K562 (cell line): ENCODE results near the gene ZNF805.

Experiments
- DACH1 ChIP-seq: fragments of 450-650 bp; IDR thresholded peaks from 2 replicates; pipeline ENCODE4 v1.6.1; 2018; ENCODE audit not compliant: partially characterized antibody
- FOXK1 ChIP-seq: sonication (generic); formaldehyde crosslinking; IDR thresholded peaks from 2 replicates; pipeline ENCODE4 v1.8.0; 2022; ENCODE audit warnings: missing genetic modification reagents, mild to moderate bottlenecking, borderline replicate concordance
- GATA2 ChIP-seq: sonication (generic); formaldehyde crosslinking; IDR thresholded peaks from 2 replicates; pipeline ENCODE4 v1.4.0; 2020; ENCODE audit warnings: mild to moderate bottlenecking, missing genetic modification reagents
- HDAC1 ChIP-seq, 2 experiments: fragments of 450-650 bp; IDR thresholded peaks; 2 replicates each; pipeline ENCODE4 v1.6.1; 2016 to 2017; ENCODE audit warnings: inconsistent platforms in 1 of 2, mild to moderate bottlenecking in 1 of 2, moderate library complexity in 1 of 2
- KDM2B ChIP-seq: fragments of 250-450 bp; sonication (Bioruptor Pico); IDR thresholded peaks from 2 replicates; pipeline ENCODE4 v1.8.0; 2021; ENCODE audit warnings: mild to moderate bottlenecking, moderate library complexity
- KDM5B ChIP-seq: fragments of 200-600 bp; sonication (generic); IDR thresholded peaks from 2 replicates; pipeline ENCODE4 v1.6.1; 2012; ENCODE audit warnings: low read depth, mild to moderate bottlenecking, moderate library complexity, low read length, control low read depth, inconsistent platforms; ENCODE audit not compliant: insufficient replicate concordance
- KLF13 ChIP-seq: fragments of 450-650 bp; IDR thresholded peaks from 2 replicates; pipeline ENCODE4 v1.6.1; 2016; ENCODE audit warnings: missing genetic modification characterization, low read depth, mild to moderate bottlenecking, missing compliant biosample characterization, moderate library complexity, borderline replicate concordance
- MAX ChIP-seq: sonication (generic); formaldehyde crosslinking; IDR thresholded peaks from 2 replicates; pipeline ENCODE4 v1.9.0; 2022; ENCODE audit warnings: mild to moderate bottlenecking, missing genetic modification reagents
- SPI1 ChIP-seq: IDR thresholded peaks from 2 replicates; pipeline ENCODE4 v1.6.1; 2011; ENCODE audit warnings: low read depth, low read length, control low read depth, borderline replicate concordance
- U2AF1 ChIP-seq: fragments of 200-400 bp; formaldehyde crosslinking; optimal IDR thresholded peaks from 2 replicates; pipeline ENCODE3; 2017; ENCODE audit warnings: mild to moderate bottlenecking, low read depth, low read length, moderate library complexity
- TF ChIP-seq, protein P1 (sequence below): fragments of 250-450 bp; sonication (Bioruptor Pico); IDR thresholded peaks from 2 replicates; pipeline ENCODE4 v1.4.0; 2020; ENCODE audit warnings: mild to moderate bottlenecking, moderate library complexity
- TF ChIP-seq, protein P2 (sequence below), 2 experiments: fragments of 450-650 bp in 1 of 2; sonication (generic) in 1 of 2; formaldehyde crosslinking; conservative IDR thresholded peaks; 2 replicates each; pipeline versions ENCODE4 v1.4.0 to v1.8.1; 2020 to 2022; ENCODE audit warnings: mild to moderate bottlenecking in 1 of 2, missing genetic modification reagents in 1 of 2
- TF ChIP-seq, protein P3 (sequence below), 3 experiments: fragments of 200-800 bp in 1 of 3; fragments of 250-450 bp in 1 of 3; fragments of 450-650 bp in 1 of 3; sonication (Bioruptor Pico) in 1 of 3; sonication (Bioruptor generic) in 1 of 3; formaldehyde crosslinking in 1 of 3; IDR thresholded peaks; 2 replicates each; pipeline versions ENCODE4 v1.6.1 to v1.8.0; 2016 to 2022; ENCODE audit warnings: mild to moderate bottlenecking in 2 of 3, missing genetic modification characterization in 2 of 3, missing compliant biosample characterization in 1 of 3, moderate library complexity in 1 of 3
- TF ChIP-seq, protein P4 (sequence below), 2 experiments: fragments of 450-650 bp; IDR thresholded peaks; 2 replicates each; pipeline ENCODE4 v1.6.1; 2016

GRCh38 chr19:57282011-57282643 lies 41.7 kb downstream of the ZNF805 start:
- TF ChIP-seq MAX = no peak
- TF ChIP-seq U2AF1 = no peak
- TF ChIP-seq HDAC1 (IDR thresholded peaks at IDR 0.05) = no peak
- no peak for TF ChIP-seq DACH1
- TF ChIP-seq GATA2 (CRISPR knock-in tag) = no peak
- TF ChIP-seq, protein P1, sequence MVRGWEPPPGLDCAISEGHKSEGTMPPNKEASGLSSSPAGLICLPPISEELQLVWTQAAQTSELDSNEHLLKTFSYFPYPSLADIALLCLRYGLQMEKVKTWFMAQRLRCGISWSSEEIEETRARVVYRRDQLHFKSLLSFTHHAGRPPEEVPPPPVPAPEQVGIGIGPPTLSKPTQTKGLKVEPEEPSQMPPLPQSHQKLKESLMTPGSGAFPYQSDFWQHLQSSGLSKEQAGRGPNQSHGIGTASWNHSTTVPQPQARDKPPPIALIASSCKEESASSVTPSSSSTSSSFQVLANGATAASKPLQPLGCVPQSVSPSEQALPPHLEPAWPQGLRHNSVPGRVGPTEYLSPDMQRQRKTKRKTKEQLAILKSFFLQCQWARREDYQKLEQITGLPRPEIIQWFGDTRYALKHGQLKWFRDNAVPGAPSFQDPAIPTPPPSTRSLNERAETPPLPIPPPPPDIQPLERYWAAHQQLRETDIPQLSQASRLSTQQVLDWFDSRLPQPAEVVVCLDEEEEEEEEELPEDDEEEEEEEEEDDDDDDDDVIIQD = no peak
- TF ChIP-seq, protein P2, sequence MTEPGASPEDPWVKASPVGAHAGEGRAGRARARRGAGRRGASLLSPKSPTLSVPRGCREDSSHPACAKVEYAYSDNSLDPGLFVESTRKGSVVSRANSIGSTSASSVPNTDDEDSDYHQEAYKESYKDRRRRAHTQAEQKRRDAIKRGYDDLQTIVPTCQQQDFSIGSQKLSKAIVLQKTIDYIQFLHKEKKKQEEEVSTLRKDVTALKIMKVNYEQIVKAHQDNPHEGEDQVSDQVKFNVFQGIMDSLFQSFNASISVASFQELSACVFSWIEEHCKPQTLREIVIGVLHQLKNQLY (CRISPR knock-in tag; conservative IDR thresholded peaks at IDR 0.05) = no peak
- TF ChIP-seq, protein P3, sequence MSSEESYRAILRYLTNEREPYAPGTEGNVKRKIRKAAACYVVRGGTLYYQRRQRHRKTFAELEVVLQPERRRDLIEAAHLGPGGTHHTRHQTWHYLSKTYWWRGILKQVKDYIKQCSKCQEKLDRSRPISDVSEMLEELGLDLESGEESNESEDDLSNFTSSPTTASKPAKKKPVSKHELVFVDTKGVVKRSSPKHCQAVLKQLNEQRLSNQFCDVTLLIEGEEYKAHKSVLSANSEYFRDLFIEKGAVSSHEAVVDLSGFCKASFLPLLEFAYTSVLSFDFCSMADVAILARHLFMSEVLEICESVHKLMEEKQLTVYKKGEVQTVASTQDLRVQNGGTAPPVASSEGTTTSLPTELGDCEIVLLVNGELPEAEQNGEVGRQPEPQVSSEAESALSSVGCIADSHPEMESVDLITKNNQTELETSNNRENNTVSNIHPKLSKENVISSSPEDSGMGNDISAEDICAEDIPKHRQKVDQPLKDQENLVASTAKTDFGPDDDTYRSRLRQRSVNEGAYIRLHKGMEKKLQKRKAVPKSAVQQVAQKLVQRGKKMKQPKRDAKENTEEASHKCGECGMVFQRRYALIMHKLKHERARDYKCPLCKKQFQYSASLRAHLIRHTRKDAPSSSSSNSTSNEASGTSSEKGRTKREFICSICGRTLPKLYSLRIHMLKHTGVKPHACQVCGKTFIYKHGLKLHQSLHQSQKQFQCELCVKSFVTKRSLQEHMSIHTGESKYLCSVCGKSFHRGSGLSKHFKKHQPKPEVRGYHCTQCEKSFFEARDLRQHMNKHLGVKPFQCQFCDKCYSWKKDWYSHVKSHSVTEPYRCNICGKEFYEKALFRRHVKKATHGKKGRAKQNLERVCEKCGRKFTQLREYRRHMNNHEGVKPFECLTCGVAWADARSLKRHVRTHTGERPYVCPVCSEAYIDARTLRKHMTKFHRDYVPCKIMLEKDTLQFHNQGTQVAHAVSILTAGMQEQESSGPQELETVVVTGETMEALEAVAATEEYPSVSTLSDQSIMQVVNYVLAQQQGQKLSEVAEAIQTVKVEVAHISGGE (CRISPR knock-in tag; IDR thresholded peaks at IDR 0.05) = no peak
- TF ChIP-seq KDM2B (CRISPR knock-in tag) = no peak
- no peak for TF ChIP-seq KDM5B
- TF ChIP-seq, protein P4, sequence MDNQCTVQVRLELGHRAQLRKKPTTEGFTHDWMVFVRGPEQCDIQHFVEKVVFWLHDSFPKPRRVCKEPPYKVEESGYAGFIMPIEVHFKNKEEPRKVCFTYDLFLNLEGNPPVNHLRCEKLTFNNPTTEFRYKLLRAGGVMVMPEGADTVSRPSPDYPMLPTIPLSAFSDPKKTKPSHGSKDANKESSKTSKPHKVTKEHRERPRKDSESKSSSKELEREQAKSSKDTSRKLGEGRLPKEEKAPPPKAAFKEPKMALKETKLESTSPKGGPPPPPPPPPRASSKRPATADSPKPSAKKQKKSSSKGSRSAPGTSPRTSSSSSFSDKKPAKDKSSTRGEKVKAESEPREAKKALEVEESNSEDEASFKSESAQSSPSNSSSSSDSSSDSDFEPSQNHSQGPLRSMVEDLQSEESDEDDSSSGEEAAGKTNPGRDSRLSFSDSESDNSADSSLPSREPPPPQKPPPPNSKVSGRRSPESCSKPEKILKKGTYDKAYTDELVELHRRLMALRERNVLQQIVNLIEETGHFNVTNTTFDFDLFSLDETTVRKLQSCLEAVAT (IDR thresholded peaks at IDR 0.05) = no peak
- TF ChIP-seq SPI1 = no peak
- no peak for TF ChIP-seq FOXK1
- no peak for TF ChIP-seq KLF13 (tag)
